ENCODE data around the gene ZNF718. TPM values are rescaled to one million over a fixed set of nuclear protein-coding genes. Genes with fewer than 3 reads are reported as not detected.
"Not testable (repeated sequence)": the region's sequence is repeated elsewhere in the genome, so short reads cannot be mapped to it uniquely, and the experiment has no call there.

ZNF718 gene
- total and polyA plus RNA-seq, 4 donors: 1.4 to 27.7 (median 4.3) TPM

DNA sequence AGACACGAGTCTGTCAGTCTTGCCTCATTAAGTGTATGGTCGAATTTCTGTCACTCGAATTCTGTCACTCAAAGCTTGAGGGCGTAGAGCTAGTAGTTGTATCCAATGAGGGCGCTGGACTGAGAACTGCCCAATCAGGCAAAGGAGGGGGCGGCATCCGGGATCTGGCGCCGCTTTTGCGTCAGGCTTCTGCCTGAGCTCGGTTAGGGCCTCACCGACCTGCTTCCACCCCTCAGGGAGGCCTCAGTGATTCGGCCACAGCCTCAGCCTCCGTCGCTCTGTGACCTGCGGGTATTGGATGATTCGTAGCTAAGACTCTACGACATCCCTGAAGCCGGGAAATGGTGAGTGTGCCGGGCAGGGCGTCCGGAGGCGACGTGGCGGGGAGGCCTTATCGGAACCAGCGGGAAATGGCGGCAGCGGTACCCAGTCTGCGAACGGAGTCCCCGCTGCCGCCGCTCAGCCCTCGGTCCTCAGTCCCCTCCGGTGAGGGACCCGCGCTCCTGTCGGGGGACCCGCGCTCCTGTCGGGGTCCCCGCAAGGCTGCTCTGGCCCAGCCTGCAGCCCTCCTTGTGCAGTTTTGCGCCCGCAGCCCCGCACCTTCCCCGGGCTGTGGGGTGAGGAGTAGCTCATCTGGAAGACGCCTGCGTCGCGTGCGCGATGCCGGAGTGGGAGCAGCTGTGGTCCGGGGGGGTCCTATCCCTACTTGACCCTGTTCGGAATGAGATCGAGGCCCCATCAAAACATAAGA is 88.3 kb downstream of the ZNF718 start:
- H3K27me3 ChIP-seq (ENCODE audit: control insufficient read depth in 3 of 3, insufficient read depth in 3 of 3, low read length in 2 of 3): no peaks in the 10 kb centered on the region
- H3K9me3 ChIP-seq (ENCODE audit: control insufficient read depth in 4 of 4, insufficient read depth in 3 of 4, low read length in 3 of 4): peaks cover 0 to 31% (median 2%) of the 10 kb centered on the region in 4 donors
- DNase-seq: peak; percentile 84 to 90 (median 85)
- H3K4me1 ChIP-seq (ENCODE audit: control insufficient read depth in 5 of 5, insufficient read depth in 5 of 5, low read length in 5 of 5): peaks cover 0 to 5% (median 0%) of the 10 kb centered on the region in 5 donors
- peak overlapping the region; percentile 50 for H3K4me3 ChIP-seq
- 11% methylated on average over 54 to 57 of the region's 57 CpGs for WGBS, 2 donors
- peak overlapping the region; percentile 85 to 91 for H3K27ac ChIP-seq (ENCODE audit: low read depth in 1 of 2, low read length in 1 of 2)
- peak; percentile 66 for ATAC-seq (ENCODE audit: insufficient read depth, low FRiP score)
- H3K36me3 ChIP-seq (ENCODE audit: control insufficient read depth in 4 of 4, insufficient read depth in 4 of 4, low read length in 4 of 4): peaks cover 0 to 4% (median 0%) of the 10 kb centered on the region in 4 donors
- TF ChIP-seq, protein P1, sequence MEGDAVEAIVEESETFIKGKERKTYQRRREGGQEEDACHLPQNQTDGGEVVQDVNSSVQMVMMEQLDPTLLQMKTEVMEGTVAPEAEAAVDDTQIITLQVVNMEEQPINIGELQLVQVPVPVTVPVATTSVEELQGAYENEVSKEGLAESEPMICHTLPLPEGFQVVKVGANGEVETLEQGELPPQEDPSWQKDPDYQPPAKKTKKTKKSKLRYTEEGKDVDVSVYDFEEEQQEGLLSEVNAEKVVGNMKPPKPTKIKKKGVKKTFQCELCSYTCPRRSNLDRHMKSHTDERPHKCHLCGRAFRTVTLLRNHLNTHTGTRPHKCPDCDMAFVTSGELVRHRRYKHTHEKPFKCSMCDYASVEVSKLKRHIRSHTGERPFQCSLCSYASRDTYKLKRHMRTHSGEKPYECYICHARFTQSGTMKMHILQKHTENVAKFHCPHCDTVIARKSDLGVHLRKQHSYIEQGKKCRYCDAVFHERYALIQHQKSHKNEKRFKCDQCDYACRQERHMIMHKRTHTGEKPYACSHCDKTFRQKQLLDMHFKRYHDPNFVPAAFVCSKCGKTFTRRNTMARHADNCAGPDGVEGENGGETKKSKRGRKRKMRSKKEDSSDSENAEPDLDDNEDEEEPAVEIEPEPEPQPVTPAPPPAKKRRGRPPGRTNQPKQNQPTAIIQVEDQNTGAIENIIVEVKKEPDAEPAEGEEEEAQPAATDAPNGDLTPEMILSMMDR (IDR thresholded peaks at IDR 0.05; ENCODE audit: control extremely low read depth, extremely low read depth): no peak
- H3K9ac ChIP-seq (ENCODE audit: insufficient read depth in 1 of 2, low read length in 2 of 2): peak overlapping the region; percentile 64 to 84

DNA sequence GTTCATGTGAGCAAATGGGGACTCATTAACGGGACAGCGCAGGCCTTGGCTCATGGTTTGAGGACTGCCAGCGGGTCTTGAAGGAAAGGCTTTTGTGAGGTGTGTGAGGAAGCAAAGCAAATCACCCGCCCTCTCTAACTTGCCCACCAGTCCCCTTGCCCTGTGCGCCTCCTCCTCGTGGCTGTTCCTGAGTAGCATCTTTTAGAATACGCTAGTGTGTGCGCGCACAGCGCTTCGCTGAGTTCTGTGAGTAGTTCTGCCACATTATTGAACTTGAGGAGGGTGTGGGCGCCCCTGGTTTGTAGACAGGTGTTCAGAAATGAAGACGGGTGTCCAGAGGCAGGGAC is 88.9 kb downstream of the ZNF718 start:
- H3K27me3 ChIP-seq (ENCODE audit: control insufficient read depth in 3 of 3, insufficient read depth in 3 of 3, low read length in 2 of 3); H3K4me1 ChIP-seq (ENCODE audit: control insufficient read depth in 5 of 5, insufficient read depth in 5 of 5, low read length in 5 of 5); ATAC-seq (ENCODE audit: insufficient read depth, low FRiP score); H3K36me3 ChIP-seq (ENCODE audit: control insufficient read depth in 4 of 4, insufficient read depth in 4 of 4, low read length in 4 of 4): not testable (repeated sequence)
- peak in 2 of 3 donors; percentile 41 to 50 for DNase-seq
- Histone ChIP-seq H3K9ac (ENCODE audit: insufficient read depth in 1 of 2, low read length in 2 of 2) (peak overlapping the region; percentile 4 to 84), H3K4me3 (peak overlapping the region; percentile 50), H3K9me3 (ENCODE audit: control insufficient read depth in 4 of 4, insufficient read depth in 3 of 4, low read length in 3 of 4) (peaks cover 0 to 30% (median 4%) of the 10 kb centered on the region in 4 donors), H3K27ac (ENCODE audit: low read depth in 1 of 2, low read length in 1 of 2) (peak overlapping the region in 1 of 2 donors; percentile 91)
- WGBS, 2 donors: 18 to 41% methylated on average over 13 of the region's 13 CpGs

Other genes with a start within 250 kb of the ZNF718 start
- 10 to 100 TPM; 14.4 to 46.1 TPM for gene ZNF595, start 71.2 kb upstream of the ZNF718 start, total RNA-seq
- 1 to 10 TPM; 2.7 to 6.8 TPM for gene ZNF595, start 71.2 kb upstream of the ZNF718 start, polyA plus RNA-seq
- 1 to 10 TPM in 1 of 2 donors, not detected in 1; 3.5 TPM for gene ZNF732, start 181.0 kb downstream of the ZNF718 start, total RNA-seq
- under 1 TPM in 1 of 2 donors, not detected in 1; 0.02 TPM for gene ZNF732, start 181.0 kb downstream of the ZNF718 start, polyA plus RNA-seq
- 10 to 100 TPM; 18.9 to 68.4 TPM for gene ZNF141, start 213.3 kb downstream of the ZNF718 start, total RNA-seq
- gene ZNF141, start 213.3 kb downstream of the ZNF718 start, polyA plus RNA-seq: 1 to 10 TPM; 2.8 to 4.9 TPM